K562 (cell line): ENCODE data around the gene CTTNBP2. TPM values are rescaled to one million over a fixed set of nuclear protein-coding genes. Genes with fewer than 3 reads are reported as not detected.

Source experiments
- ATAC-seq: fragments of 200-7000 bp; cut with Tn5 transposase; 3 replicates; pipeline ENCODE4 v1.9.1; 2020; ENCODE audit warnings: moderate library complexity
- BruUV-seq: library from RNA; stranded (reverse); fragments of 400-500 nt; replicated peaks from 2 replicates; lab custom pipeline; 2021; lab: Mats Ljungman, UMichigan
- CTCF ChIA-PET: fragments of 300-600 bp; formaldehyde crosslinking; extraction: SDS; loops from one replicate; lab custom pipeline; 2021; ENCODE audit warnings: low intra/inter-chr PET ratio; lab: Yijun Ruan, JAX
- POLR2A ChIA-PET: fragments of 300-600, 350-650 bp; sonication (Branson Sonifier 250); formaldehyde crosslinking; extraction: SDS; loops from one replicate; lab custom pipeline; 2021; ENCODE audit warnings: antibody characterized with exemption, inconsistent platforms; lab: Yijun Ruan, JAX
- DNase-seq, 4 experiments: peaks; one replicate each; pipeline versions ENCODE4 v3.0.0 to v3.0.0-alpha.2; 2011 to 2018; ENCODE audit warnings: low spot score in 3 of 4, mixed read lengths in 3 of 4; ENCODE audit errors: extremely low read depth in 1 of 4
- FAIRE-seq: peaks from 2 replicates; lab custom pipeline; 2011; peaks lifted over from hg19 to GRCh38; lab: Jason Lieb, UNC
- H2AFZ ChIP-seq: 2 replicates; pipeline ENCODE4 v1.6.0; 2011; ENCODE audit warnings: low read depth, low read length, control low read depth, inconsistent platforms
- H3K27ac ChIP-seq: fragments of 200-600 bp; 3 replicates; pipeline ENCODE4 v1.8.0; 2011; ENCODE audit warnings: low read depth, mild to moderate bottlenecking, control low read depth, inconsistent platforms, low read length, moderate library complexity, mixed read lengths; ENCODE audit errors: extremely low read depth
- H3K27me3 ChIP-seq, 2 experiments: fragments of 300-600 bp in 1 of 2; 2 replicates in 1 of 2; 3 replicates in 1 of 2; pipeline versions ENCODE4 v1.6.0 to v1.8.0; 2011; ENCODE audit warnings: inconsistent platforms in 2 of 2, low read length in 2 of 2, mild to moderate bottlenecking in 1 of 2, mixed read lengths in 1 of 2, moderate library complexity in 1 of 2; ENCODE audit not compliant: control insufficient read depth in 2 of 2, insufficient read depth in 2 of 2
- H3K36me3 ChIP-seq: fragments of 300-600 bp; 3 replicates; pipeline ENCODE4 v1.8.0; 2011; ENCODE audit warnings: mild to moderate bottlenecking, low read length, inconsistent platforms; ENCODE audit not compliant: control insufficient read depth, insufficient read depth
- H3K4me1 ChIP-seq, 2 experiments: fragments of 200-600 bp in 1 of 2; replicated peaks in 1 of 2; 2 replicates in 1 of 2; 3 replicates in 1 of 2; pipeline versions ENCODE4 v1.5.1 to v1.8.0; 2011; ENCODE audit warnings: inconsistent platforms in 2 of 2, low read length in 2 of 2, mild to moderate bottlenecking in 1 of 2, mixed read lengths in 1 of 2, moderate library complexity in 1 of 2; ENCODE audit not compliant: control insufficient read depth in 2 of 2, insufficient read depth in 2 of 2
- H3K4me2 ChIP-seq: 2 replicates; pipeline ENCODE4 v1.6.1; 2011; ENCODE audit warnings: low read length, control low read depth, inconsistent platforms, mixed read lengths; ENCODE audit not compliant: insufficient read depth
- H3K4me3 ChIP-seq: fragments of 200-600 bp; sonication (generic), shearing (Covaris generic); 2 replicates; pipeline ENCODE4 v1.5.1; 2016; ENCODE audit warnings: control low read depth, inconsistent platforms
- H3K79me2 ChIP-seq: fragments of 200-600 bp; 3 replicates; pipeline ENCODE4 v1.8.0; 2011; ENCODE audit warnings: low read length, inconsistent platforms; ENCODE audit not compliant: control insufficient read depth, insufficient read depth
- H3K9ac ChIP-seq, 2 experiments: 2 replicates each; pipeline versions ENCODE4 v1.6.0 to v1.6.1; 2011; ENCODE audit warnings: low read depth in 2 of 2, low read length in 2 of 2, control low read depth in 1 of 2, inconsistent platforms in 1 of 2, mild to moderate bottlenecking in 1 of 2, mixed read lengths in 1 of 2; ENCODE audit not compliant: insufficient read depth in 1 of 2
- H3K9me1 ChIP-seq: one replicate; pipeline ENCODE4 v1.6.0; 2011; ENCODE audit warnings: inconsistent platforms, mild to moderate bottlenecking, low read length, moderate library complexity; ENCODE audit not compliant: control insufficient read depth, insufficient read depth
- H3K9me3 ChIP-seq: replicated peaks from 2 replicates; pipeline ENCODE4 v1.5.1; 2011; ENCODE audit warnings: low read depth, low read length, inconsistent platforms; ENCODE audit not compliant: control insufficient read depth, insufficient read depth
- H4K20me1 ChIP-seq: replicated peaks from 2 replicates; pipeline ENCODE4 v1.6.1; 2011; ENCODE audit warnings: low read length, inconsistent platforms, mixed read lengths; ENCODE audit not compliant: control insufficient read depth, insufficient read depth
- ARID3B ChIP-seq: fragments of 250-450 bp; sonication (Bioruptor Pico); IDR thresholded peaks from 2 replicates; pipeline ENCODE4 v1.4.0; 2020; ENCODE audit warnings: borderline replicate concordance
- ATF2 ChIP-seq: sonication (generic); formaldehyde crosslinking; IDR thresholded peaks from 2 replicates; pipeline ENCODE4 v1.8.1; 2022; ENCODE audit warnings: missing genetic modification reagents
- CREBBP ChIP-seq: IDR thresholded peaks from one replicate; pipeline ENCODE4 v1.6.1; 2012; ENCODE audit warnings: low read depth, mild to moderate bottlenecking, control low read depth, inconsistent platforms, low read length
- NRF1 ChIP-seq, 2 experiments: fragments of 450-650 bp; IDR thresholded peaks in 1 of 2; conservative IDR thresholded peaks in 1 of 2; 2 replicates each; pipeline ENCODE4 v1.6.1; 2014; ENCODE audit warnings: mild to moderate bottlenecking in 2 of 2
- POLR2AphosphoS2 ChIP-seq: IDR thresholded peaks from 2 replicates; pipeline ENCODE4 v1.6.1; 2012; ENCODE audit warnings: low read length, improper control_type of control experiment
- POLR2H ChIP-seq: IDR thresholded peaks from 2 replicates; pipeline ENCODE4 v1.6.1; 2016; ENCODE audit warnings: missing genetic modification characterization, low read depth, mild to moderate bottlenecking, control low read depth, missing compliant biosample characterization, moderate library complexity
- SMAD3 ChIP-seq: fragments of 450-650 bp; formaldehyde crosslinking; conservative IDR thresholded peaks from 2 replicates; pipeline ENCODE4 v1.4.0; 2020; ENCODE audit warnings: mild to moderate bottlenecking
- SP1 ChIP-seq: sonication (generic); formaldehyde crosslinking; IDR thresholded peaks from 2 replicates; pipeline ENCODE4 v1.8.1; 2022; ENCODE audit warnings: mild to moderate bottlenecking, missing genetic modification reagents
- STAT5A ChIP-seq: IDR thresholded peaks from 2 replicates; pipeline ENCODE4 v1.6.1; 2012; ENCODE audit warnings: low read length, inconsistent platforms, borderline replicate concordance
- WHSC1 ChIP-seq: IDR thresholded peaks from one replicate; pipeline ENCODE4 v1.6.1; 2012; ENCODE audit warnings: low read length, control low read depth, inconsistent platforms
- ZNF134 ChIP-seq: fragments of 250-450 bp; sonication (Bioruptor Pico); conservative IDR thresholded peaks from 2 replicates; pipeline ENCODE4 v1.4.0; 2020
- ZNF217 ChIP-seq: sonication (generic); formaldehyde crosslinking; IDR thresholded peaks from 2 replicates; pipeline ENCODE4 v1.8.0; 2022; ENCODE audit warnings: mild to moderate bottlenecking, missing genetic modification reagents
- ZNF707 ChIP-seq: fragments of 250-450 bp; sonication (Bioruptor Pico); conservative IDR thresholded peaks from 2 replicates; pipeline ENCODE4 v1.8.0; 2022; ENCODE audit warnings: inconsistent platforms, mild to moderate bottlenecking, moderate library complexity
- WGBS: fragments of 100-300 bp; shearing (Covaris generic); methylation state at CpG from one replicate; pipeline ENCODE4 v1.1.6; 2016; ENCODE audit warnings: low coverage, mixed read lengths; ENCODE audit not compliant: insufficient coverage; ENCODE audit errors: missing lambda C conversion rate; 5-methylcytosine and 5-hydroxymethylcytosine counted together
- in situ Hi-C: fragments of 300-500 bp; cut with MboI; formaldehyde crosslinking; loops from 4 replicates; pipeline ENCODE4 v1.15.0; 2018; ENCODE audit warnings: inconsistent platforms, mixed read lengths
- intact Hi-C: fragments of 100-400 bp; cut with micrococcal nuclease; formaldehyde crosslinking; loops from 2 replicates; pipeline ENCODE4 v1.14.2; 2022
- polyA plus RNA-seq, 8 experiments: library from polyadenylated mRNA; depleted of rRNA in 4 of 8; stranded (reverse) in 5 of 8; unstranded in 3 of 8; fragments of >200 nt; fragmentation: Nextera tagmentation in 2 of 8; fragmentation: Illumina TruSeq in 1 of 8; extraction: Ambion mirVana in 2 of 8; extraction: Trizol in 1 of 8; gene quantifications; 2 replicates each; pipeline versions ENCODE4 v1.2.1 to v1.2.3, GENCODE V29; 2011 to 2014; ENCODE audit warnings: inconsistent platforms in 1 of 8, missing spikeins in 1 of 8
- total RNA-seq, 7 experiments: library from RNA; depleted of rRNA in 6 of 7; stranded (reverse); fragments of >200 nt in 6 of 7; fragmentation: Illumina TruSeq in 2 of 7; extraction: Trizol in 2 of 7; gene quantifications; 2 replicates each; pipeline versions ENCODE4 v1.2.1 to v1.2.3, GENCODE V29; 2011 to 2021; ENCODE audit warnings: low replicate concordance in 1 of 7
- TF ChIP-seq, protein P1 (sequence below): fragments of 450-650 bp; IDR thresholded peaks from 2 replicates; pipeline ENCODE4 v1.6.1; 2016; ENCODE audit warnings: low read depth, mild to moderate bottlenecking, moderate library complexity
- TF ChIP-seq, protein P2 (sequence below), 2 experiments: IDR thresholded peaks; 2 replicates each; pipeline ENCODE4 v1.6.1; 2012; ENCODE audit warnings: improper control_type of control experiment in 2 of 2, low read depth in 2 of 2, low read length in 2 of 2, borderline replicate concordance in 1 of 2
- TF ChIP-seq, protein P3 (sequence below): fragments of 250-450 bp; sonication (Bioruptor Pico); IDR thresholded peaks from 2 replicates; pipeline ENCODE4 v1.8.0; 2022; ENCODE audit warnings: inconsistent platforms, mild to moderate bottlenecking, moderate library complexity, borderline replicate concordance

The CTTNBP2 gene
- total and polyA plus RNA-seq, 9 of the 15 experiments (the other 6 are each of a cell fraction or from before 2014, with no cell fraction given), result 0.05 TPM; not detected in 8

DNA sequence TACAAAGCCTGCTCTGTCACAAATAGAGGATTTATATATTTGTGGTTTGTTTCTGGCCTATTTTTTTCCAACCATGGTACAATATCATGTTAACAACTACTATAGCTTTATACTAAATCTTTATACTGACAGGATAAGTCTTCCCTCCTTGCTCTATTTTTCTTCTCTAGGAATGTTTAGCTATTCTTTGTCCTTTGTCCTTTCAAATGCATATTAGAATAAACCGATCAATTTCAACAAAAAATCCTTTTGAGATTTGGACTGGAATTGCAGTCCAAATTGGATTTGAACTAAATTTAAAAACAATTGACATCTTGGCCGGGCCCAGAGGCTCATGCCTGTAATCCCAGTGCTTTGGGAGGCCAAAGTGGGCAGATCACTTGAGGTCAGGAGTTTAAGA lies 39.2 kb upstream of the CTTNBP2 start:
- ChIA-PET CTCF (no interaction called here), POLR2A (no interaction called here)
- no peak overlapping the region for H3K4me2 ChIP-seq
- H3K27ac ChIP-seq, result no peak overlapping the region
- no peaks in the 10 kb centered on the region for H3K27me3 ChIP-seq
- no peak overlapping the region for H3K4me3 ChIP-seq
- no TSS peak for BruUV-seq
- no peaks in the 10 kb centered on the region for H3K4me1 ChIP-seq
- no peak overlapping the region for H3K9ac ChIP-seq
- no peaks in the 10 kb centered on the region for H4K20me1 ChIP-seq
- H3K79me2 ChIP-seq, result no peaks in the 10 kb centered on the region
- ATAC-seq (no peak), FAIRE-seq (no peak), DNase-seq (no peak)
- H3K9me1 ChIP-seq, result no peaks in the 10 kb centered on the region
- WGBS, result 0% methylated on average over 2 of the region's 2 CpGs
- intact Hi-C loops, result no loop called here
- no peaks in the 10 kb centered on the region for H3K9me3 ChIP-seq
- in situ Hi-C loops, result no loop called here
- H3K36me3 ChIP-seq, result no peaks in the 10 kb centered on the region
- no peak overlapping the region for H2AFZ ChIP-seq
- TF ChIP-seq SMAD3 (CRISPR knock-in tag) (no peak), ARID3B (CRISPR knock-in tag) (no peak), WHSC1 (no peak), POLR2AphosphoS2 (no peak), ZNF707 (CRISPR knock-in tag) (no peak), POLR2H (tag) (no peak), NRF1 (conservative IDR thresholded peaks at IDR 0.05 in 1 of 2, IDR thresholded peaks at IDR 0.05 in 1 of 2) (no peak), ZNF134 (CRISPR knock-in tag) (no peak), ATF2 (CRISPR knock-in tag) (no peak), SP1 (CRISPR knock-in tag) (no peak), ZNF217 (CRISPR knock-in tag) (no peak), CREBBP (no peak), STAT5A (no peak)
- TF ChIP-seq, protein P1, sequence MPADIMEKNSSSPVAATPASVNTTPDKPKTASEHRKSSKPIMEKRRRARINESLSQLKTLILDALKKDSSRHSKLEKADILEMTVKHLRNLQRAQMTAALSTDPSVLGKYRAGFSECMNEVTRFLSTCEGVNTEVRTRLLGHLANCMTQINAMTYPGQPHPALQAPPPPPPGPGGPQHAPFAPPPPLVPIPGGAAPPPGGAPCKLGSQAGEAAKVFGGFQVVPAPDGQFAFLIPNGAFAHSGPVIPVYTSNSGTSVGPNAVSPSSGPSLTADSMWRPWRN, result no peak
- TF ChIP-seq, protein P2, sequence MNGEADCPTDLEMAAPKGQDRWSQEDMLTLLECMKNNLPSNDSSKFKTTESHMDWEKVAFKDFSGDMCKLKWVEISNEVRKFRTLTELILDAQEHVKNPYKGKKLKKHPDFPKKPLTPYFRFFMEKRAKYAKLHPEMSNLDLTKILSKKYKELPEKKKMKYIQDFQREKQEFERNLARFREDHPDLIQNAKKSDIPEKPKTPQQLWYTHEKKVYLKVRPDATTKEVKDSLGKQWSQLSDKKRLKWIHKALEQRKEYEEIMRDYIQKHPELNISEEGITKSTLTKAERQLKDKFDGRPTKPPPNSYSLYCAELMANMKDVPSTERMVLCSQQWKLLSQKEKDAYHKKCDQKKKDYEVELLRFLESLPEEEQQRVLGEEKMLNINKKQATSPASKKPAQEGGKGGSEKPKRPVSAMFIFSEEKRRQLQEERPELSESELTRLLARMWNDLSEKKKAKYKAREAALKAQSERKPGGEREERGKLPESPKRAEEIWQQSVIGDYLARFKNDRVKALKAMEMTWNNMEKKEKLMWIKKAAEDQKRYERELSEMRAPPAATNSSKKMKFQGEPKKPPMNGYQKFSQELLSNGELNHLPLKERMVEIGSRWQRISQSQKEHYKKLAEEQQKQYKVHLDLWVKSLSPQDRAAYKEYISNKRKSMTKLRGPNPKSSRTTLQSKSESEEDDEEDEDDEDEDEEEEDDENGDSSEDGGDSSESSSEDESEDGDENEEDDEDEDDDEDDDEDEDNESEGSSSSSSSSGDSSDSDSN (IDR thresholded peaks at IDR 0.05; ENCODE audit: borderline replicate concordance in 1 of 2, low read depth in 2 of 2, low read length in 2 of 2), result no peak
- TF ChIP-seq, protein P3, sequence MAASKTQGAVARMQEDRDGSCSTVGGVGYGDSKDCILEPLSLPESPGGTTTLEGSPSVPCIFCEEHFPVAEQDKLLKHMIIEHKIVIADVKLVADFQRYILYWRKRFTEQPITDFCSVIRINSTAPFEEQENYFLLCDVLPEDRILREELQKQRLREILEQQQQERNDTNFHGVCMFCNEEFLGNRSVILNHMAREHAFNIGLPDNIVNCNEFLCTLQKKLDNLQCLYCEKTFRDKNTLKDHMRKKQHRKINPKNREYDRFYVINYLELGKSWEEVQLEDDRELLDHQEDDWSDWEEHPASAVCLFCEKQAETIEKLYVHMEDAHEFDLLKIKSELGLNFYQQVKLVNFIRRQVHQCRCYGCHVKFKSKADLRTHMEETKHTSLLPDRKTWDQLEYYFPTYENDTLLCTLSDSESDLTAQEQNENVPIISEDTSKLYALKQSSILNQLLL (CRISPR knock-in tag), result no peak
